Rectal smooth muscle tissue (tissue), 1 donor: ENCODE results near the gene APBB2.

Experiments
- H3K27ac ChIP-seq: one replicate; pipeline ENCODE4 v1.7.0; 2013; ENCODE audit warnings: low read depth, low read length, inconsistent platforms
- H3K27me3 ChIP-seq: one replicate; pipeline ENCODE4 v1.7.0; 2013; ENCODE audit warnings: low read length; ENCODE audit not compliant: control insufficient read depth, insufficient read depth
- H3K36me3 ChIP-seq: one replicate; pipeline ENCODE4 v1.7.0; 2013; ENCODE audit warnings: low read length; ENCODE audit not compliant: control insufficient read depth, insufficient read depth
- H3K4me1 ChIP-seq: one replicate; pipeline ENCODE4 v1.7.0; 2013; ENCODE audit warnings: low read length; ENCODE audit not compliant: control insufficient read depth, insufficient read depth
- H3K4me3 ChIP-seq: one replicate; pipeline ENCODE4 v1.7.0; 2013; ENCODE audit warnings: low read length
- H3K9ac ChIP-seq: one replicate; pipeline ENCODE4 v1.7.0; 2013; ENCODE audit warnings: low read length

Gene APBB2

DNA sequence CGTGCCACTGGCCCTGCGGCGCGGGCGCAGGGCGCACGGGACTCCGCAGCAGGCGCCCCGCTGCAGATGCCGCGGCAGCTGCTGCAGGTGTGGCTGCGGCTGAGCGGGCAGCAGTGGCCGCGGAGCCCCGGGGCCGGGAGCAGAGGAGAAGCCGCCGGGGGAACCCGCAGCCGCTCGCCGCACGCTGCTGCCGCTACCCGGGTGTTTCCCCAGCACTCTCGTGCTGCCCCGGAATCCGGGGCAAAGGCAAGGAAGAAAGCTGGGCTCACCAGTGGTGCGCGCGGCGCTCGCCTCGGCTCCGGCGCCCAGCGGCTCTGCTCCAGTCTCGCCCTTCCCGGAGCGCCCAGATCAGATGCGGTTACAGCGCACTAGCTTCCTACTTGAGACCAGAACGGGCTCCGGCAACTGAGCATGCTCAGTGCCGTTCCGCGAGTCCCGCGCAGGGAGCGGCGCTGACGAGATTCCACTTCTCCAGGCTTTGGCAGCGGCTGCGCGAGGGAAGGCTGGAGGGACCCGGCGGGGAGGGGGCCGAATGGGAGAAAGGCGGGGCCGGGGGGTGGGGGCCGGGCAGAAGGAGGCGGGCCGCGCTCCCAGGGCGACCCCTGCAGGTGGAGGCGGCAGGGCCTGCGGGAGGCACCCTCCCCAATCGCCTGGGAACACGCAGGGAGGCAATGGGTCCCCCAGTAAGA lies at the start of gene APBB2:
Gene APBB2, minus strand, starts transcription at position 407 of the 689 bp plus-strand sequence. CDS start 181,288 bp downstream, outside the sequence.
- Histone ChIP-seq H3K36me3 (no peaks in the 10 kb centered on the region), H3K4me1 (peaks cover 3% of the 10 kb centered on the region), H3K9ac (peak within 1 kb of the TSS; percentile 56), H3K27me3 (no peaks in the 10 kb centered on the region), H3K27ac (peak within 1 kb of the TSS; percentile 74), H3K4me3 (peak within 1 kb of the TSS; percentile 89)

DNA sequence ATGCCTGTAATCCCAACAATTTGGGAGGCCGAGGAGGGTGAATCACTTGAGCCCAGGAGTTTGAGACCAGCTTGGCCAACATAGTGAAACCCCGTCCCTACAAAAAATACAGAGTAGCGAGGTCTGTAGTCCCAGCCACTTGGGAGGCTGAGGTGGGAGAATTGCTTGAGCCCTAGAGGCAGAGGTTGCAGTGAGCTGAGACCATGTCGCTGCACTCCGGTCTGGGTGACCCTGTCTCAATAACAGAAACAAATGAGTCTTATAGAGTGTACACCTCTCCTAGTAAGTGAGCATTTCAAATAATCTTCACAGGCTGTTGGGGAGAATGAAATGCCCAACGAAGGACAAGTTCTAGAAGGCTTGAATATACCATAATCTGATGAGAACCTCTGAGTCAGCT lies 47.9 kb upstream of the APBB2 start:
- Histone ChIP-seq H3K4me1 (peaks cover 2% of the 10 kb centered on the region), H3K9ac (no peak overlapping the region), H3K36me3 (no peaks in the 10 kb centered on the region), H3K27ac (no peak overlapping the region), H3K4me3 (no peak overlapping the region), H3K27me3 (peaks cover 7% of the 10 kb centered on the region)

- H3K4me3 ChIP-seq: no peak overlapping the region
- peaks cover 9% of the 10 kb centered on the region for H3K27me3 ChIP-seq
- no peak overlapping the region for H3K9ac ChIP-seq
- no peaks in the 10 kb centered on the region for H3K36me3 ChIP-seq
- H3K4me1 ChIP-seq: peaks cover 2% of the 10 kb centered on the region
- H3K27ac ChIP-seq: no peak overlapping the region
Measured at GRCh38 chr4:41260116-41260733, 45.9 kb upstream of the APBB2 start.

- no peak overlapping the region for H3K27ac ChIP-seq
Measured at GRCh38 chr4:41258783-41259182, 44.4 kb upstream of the APBB2 start.

DNA sequence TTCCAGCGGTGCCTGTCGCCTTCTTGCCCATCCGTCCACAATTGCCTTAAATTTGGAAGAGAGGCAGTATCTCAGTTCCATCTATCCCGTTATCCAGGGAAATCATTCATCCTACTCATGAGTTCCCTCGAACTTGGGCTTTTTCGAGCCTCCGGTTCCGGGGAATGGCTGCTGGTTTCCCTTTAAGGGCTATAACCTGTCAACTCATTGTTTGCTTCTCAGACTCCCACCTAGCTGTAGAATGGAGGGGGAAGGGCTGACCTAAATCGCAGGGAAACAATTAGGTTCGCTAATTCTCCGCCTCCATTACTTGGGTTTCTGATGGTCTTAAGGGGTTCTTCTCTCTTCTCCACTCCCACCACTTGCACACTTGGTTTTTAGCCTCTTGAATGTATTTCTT lies 43.6 kb upstream of the APBB2 start:
- H3K4me3 ChIP-seq: peak overlapping the region; percentile 49
- H3K4me1 ChIP-seq: peaks cover 2% of the 10 kb centered on the region
- H3K36me3 ChIP-seq: no peaks in the 10 kb centered on the region
- H3K9ac ChIP-seq: no peak overlapping the region
- H3K27me3 ChIP-seq: peaks cover 9% of the 10 kb centered on the region
- no peak overlapping the region for H3K27ac ChIP-seq

More at GRCh38 chr4:41258783-41259182, 44.4 kb upstream of the APBB2 start:
- H3K9ac ChIP-seq: no peak overlapping the region
- H3K27me3 ChIP-seq: peaks cover 9% of the 10 kb centered on the region
- H3K4me3 ChIP-seq: no peak overlapping the region
- peaks cover 2% of the 10 kb centered on the region for H3K4me1 ChIP-seq
- no peaks in the 10 kb centered on the region for H3K36me3 ChIP-seq

- Histone ChIP-seq H3K27me3 (peaks cover 9% of the 10 kb centered on the region), H3K4me1 (peaks cover 2% of the 10 kb centered on the region), H3K9ac (no peak overlapping the region), H3K36me3 (no peaks in the 10 kb centered on the region), H3K4me3 (peak overlapping the region; percentile 49), H3K27ac (no peak overlapping the region)
Measured at GRCh38 chr4:41257257-41257901, 43.0 kb upstream of the APBB2 start.

- Histone ChIP-seq H3K4me3 (peak within 1 kb of the TSS; percentile 49), H3K27ac (no peak within 1 kb of the TSS), H3K27me3 (peaks cover 9% of the 10 kb centered on the region), H3K4me1 (peaks cover 2% of the 10 kb centered on the region), H3K36me3 (no peaks in the 10 kb centered on the region), H3K9ac (no peak within 1 kb of the TSS)
Measured at GRCh38 chr4:41256740-41257256, 42.5 kb upstream of the APBB2 start, which contains the start of gene UCHL1. Gene UCHL1 (plus strand): TSS chr4:41256928. CDS start chr4:41256977, 49 bp downstream.

- no peak overlapping the region for H3K27ac ChIP-seq
- H3K9ac ChIP-seq: no peak overlapping the region
- H3K4me3 ChIP-seq: peak overlapping the region; percentile 49
- peaks cover 2% of the 10 kb centered on the region for H3K4me1 ChIP-seq
- peaks cover 9% of the 10 kb centered on the region for H3K27me3 ChIP-seq
- no peaks in the 10 kb centered on the region for H3K36me3 ChIP-seq
Measured at GRCh38 chr4:41256131-41256739, 41.9 kb upstream of the APBB2 start.

- Histone ChIP-seq H3K4me3 (no peak overlapping the region), H3K4me1 (no peaks in the 10 kb centered on the region), H3K36me3 (no peaks in the 10 kb centered on the region), H3K9ac (no peak overlapping the region), H3K27me3 (no peaks in the 10 kb centered on the region), H3K27ac (no peak overlapping the region)
Measured at GRCh38 chr4:41245983-41246382, 31.6 kb upstream of the APBB2 start.

- no peaks in the 10 kb centered on the region for H3K4me1 ChIP-seq
- H3K36me3 ChIP-seq: no peaks in the 10 kb centered on the region
- H3K9ac ChIP-seq: no peak overlapping the region
- H3K27me3 ChIP-seq: no peaks in the 10 kb centered on the region
- no peak overlapping the region for H3K27ac ChIP-seq
- H3K4me3 ChIP-seq: no peak overlapping the region
Measured at GRCh38 chr4:41241919-41242318, 27.6 kb upstream of the APBB2 start.

GRCh38 chr4:41236508-41236907 lies 22.2 kb upstream of the APBB2 start:
- H3K36me3 ChIP-seq: no peaks in the 10 kb centered on the region
- no peak overlapping the region for H3K4me3 ChIP-seq
- H3K9ac ChIP-seq: no peak overlapping the region
- no peak overlapping the region for H3K27ac ChIP-seq
- no peaks in the 10 kb centered on the region for H3K27me3 ChIP-seq
- no peaks in the 10 kb centered on the region for H3K4me1 ChIP-seq

DNA sequence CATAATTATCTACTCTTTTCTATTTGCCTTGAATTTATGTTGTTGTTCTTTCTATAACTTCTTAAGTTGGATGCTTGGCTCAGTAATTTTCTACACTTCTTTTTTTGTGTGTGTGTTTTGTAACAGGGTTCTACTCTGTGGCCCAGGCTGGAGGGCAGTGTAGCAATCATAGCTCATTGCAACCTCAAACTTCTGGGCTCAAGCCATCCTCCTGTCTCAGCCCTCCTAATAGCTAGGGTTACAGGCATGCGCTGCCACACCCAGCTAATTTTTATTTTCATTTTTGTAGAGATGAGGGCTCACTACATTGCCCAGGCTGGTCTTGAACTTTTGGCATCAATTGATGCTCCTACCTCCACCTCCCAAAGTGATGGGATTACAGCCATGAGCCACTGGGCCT lies 21.7 kb upstream of the APBB2 start:
- no peak overlapping the region for H3K4me3 ChIP-seq

More for the DNA sequence above, 21.7 kb upstream of the APBB2 start:
- H3K9ac ChIP-seq: no peak overlapping the region
- no peaks in the 10 kb centered on the region for H3K27me3 ChIP-seq
- no peak overlapping the region for H3K27ac ChIP-seq
- H3K4me1 ChIP-seq: no peaks in the 10 kb centered on the region
- H3K36me3 ChIP-seq: no peaks in the 10 kb centered on the region
